HG03432 (cell line): Measurements from ENCODE around the gene IDS.

Source experiments
- ATAC-seq: cut with Tn5 transposase; IDR thresholded peaks from one replicate; pipeline ENCODE4 v1.9.1; 2021; ENCODE audit warnings: mild to moderate bottlenecking, moderate library complexity; ENCODE audit not compliant: unreplicated experiment

The IDS gene

GRCh38 chrX:149462849-149463248 lies 42.3 kb downstream of the IDS start:
- no peak for ATAC-seq

- no peak for ATAC-seq
These were observed 43.4 kb downstream of the IDS start for GRCh38 chrX:149461746-149462145.

- ATAC-seq, result no peak
These were observed 46.5 kb downstream of the IDS start for GRCh38 chrX:149458586-149458985.

GRCh38 chrX:149456476-149457245 lies 48.4 kb downstream of the IDS start:
- no peak for ATAC-seq

GRCh38 chrX:149455934-149456333 lies 49.2 kb downstream of the IDS start:
- no peak for ATAC-seq

GRCh38 chrX:149453906-149454822 lies 50.9 kb downstream of the IDS start:
- no peak for ATAC-seq

- no peak for ATAC-seq
These were observed 52.1 kb downstream of the IDS start for GRCh38 chrX:149453030-149453429.

- ATAC-seq, result no peak
These were observed 71.7 kb downstream of the IDS start for GRCh38 chrX:149433451-149433850.

- ATAC-seq, result no peak
These were observed 72.1 kb downstream of the IDS start for GRCh38 chrX:149433051-149433450.
